Measurements from ENCODE around the gene SIGLEC7. TPM values are rescaled to one million over a fixed set of nuclear protein-coding genes. Genes with fewer than 3 reads are reported as not detected.

The SIGLEC7 gene
- total RNA-seq, 2 donors from 2014 or later: not detected

DNA sequence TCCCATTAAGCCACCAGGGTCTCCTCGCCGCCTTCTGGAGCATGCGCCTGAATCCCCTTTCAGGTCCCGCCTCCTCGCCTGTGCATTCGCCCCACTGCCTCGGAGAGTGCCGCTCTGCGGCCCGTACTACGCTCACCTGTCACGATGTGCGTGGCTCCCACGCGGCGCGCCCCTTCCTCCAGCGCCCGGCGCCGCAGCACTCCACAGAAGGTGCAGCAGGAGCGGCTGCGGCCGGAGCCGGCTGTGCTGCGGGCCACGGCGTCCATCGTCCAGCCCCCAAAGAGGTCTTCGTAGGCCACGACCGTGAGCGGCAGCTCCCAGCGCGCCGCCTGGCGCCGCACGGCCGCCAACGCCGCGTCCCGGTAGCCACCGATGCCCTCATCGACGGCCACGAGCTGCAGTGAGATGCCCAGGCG, 38.2 kb upstream of the SIGLEC7 start:
- ATAC-seq: no peak
- Histone ChIP-seq H3K27ac (no peak overlapping the region), H3K9me3 (no peaks in the 10 kb centered on the region), H3K27me3 (no peaks in the 10 kb centered on the region), H3K4me3 (no peak overlapping the region), H3K36me3 (replicated peaks in 1 of 2; ENCODE audit: insufficient read depth in 1 of 2, low read depth in 2 of 2) (peaks cover 0 to 2% of the 10 kb centered on the region in 2 donors), H3K4me1 (peaks cover 38% of the 10 kb centered on the region)
- intact Hi-C loops (cut with DNase I): loop anchor here (10.0 kb wide), 1 partner anchor 299 kb away; no protein-coding TSS in a partner anchor
- 92 to 93% methylated on average over 8 to 42 of the region's 49 CpGs for WGBS, 2 donors
- TF ChIP-seq POLR2A (IDR thresholded peaks at IDR 0.05): no peak
- TF ChIP-seq, protein P1, sequence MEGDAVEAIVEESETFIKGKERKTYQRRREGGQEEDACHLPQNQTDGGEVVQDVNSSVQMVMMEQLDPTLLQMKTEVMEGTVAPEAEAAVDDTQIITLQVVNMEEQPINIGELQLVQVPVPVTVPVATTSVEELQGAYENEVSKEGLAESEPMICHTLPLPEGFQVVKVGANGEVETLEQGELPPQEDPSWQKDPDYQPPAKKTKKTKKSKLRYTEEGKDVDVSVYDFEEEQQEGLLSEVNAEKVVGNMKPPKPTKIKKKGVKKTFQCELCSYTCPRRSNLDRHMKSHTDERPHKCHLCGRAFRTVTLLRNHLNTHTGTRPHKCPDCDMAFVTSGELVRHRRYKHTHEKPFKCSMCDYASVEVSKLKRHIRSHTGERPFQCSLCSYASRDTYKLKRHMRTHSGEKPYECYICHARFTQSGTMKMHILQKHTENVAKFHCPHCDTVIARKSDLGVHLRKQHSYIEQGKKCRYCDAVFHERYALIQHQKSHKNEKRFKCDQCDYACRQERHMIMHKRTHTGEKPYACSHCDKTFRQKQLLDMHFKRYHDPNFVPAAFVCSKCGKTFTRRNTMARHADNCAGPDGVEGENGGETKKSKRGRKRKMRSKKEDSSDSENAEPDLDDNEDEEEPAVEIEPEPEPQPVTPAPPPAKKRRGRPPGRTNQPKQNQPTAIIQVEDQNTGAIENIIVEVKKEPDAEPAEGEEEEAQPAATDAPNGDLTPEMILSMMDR (IDR thresholded peaks at IDR 0.05): no peak
- no peak for DNase-seq

DNA sequence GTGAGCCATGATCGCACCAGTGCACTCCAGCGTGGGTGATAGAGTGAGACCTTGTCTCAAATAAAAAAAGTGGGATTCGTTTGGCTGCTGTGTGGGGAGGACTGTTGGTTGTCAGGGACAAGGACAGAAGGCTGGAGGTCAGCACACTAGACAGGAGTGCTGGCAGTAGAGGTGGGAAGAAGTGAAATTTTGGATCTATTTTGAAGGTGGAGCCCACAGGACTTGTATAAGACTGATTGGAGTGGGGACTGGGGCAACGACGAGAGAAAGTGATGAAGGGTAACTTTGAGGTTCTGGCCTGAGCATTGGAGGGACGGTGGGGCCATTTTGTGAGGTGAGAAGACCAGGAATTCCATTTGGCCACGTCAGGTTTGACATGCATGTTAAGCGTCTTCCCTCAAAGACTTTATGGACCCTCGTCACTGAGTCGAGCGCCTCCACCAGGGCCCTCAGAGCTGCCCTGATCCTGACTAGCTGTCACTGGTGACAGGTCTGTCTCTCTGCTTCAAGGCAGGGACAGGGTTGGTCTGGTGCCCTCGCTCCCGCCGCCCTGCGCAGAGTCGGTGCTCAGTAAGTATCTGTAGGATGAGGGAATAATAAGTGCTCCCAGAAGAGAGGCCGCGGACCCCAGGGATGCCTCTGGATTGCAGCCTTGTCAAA, 34.6 kb upstream of the SIGLEC7 start:
- H3K9me3 ChIP-seq: no peaks in the 10 kb centered on the region
- DNase-seq (no peak), ATAC-seq (peak; percentile 1)
- H3K4me3 ChIP-seq: peak overlapping the region; percentile 56 to 89
- 9% methylated on average over 13 to 18 of the region's 18 CpGs for WGBS, 2 donors
- peaks cover 20% of the 10 kb centered on the region for H3K4me1 ChIP-seq
- intact Hi-C loops (cut with DNase I): loop anchor here (10.0 kb wide), 1 partner anchor 303 kb away; no protein-coding TSS in a partner anchor
- H3K27me3 ChIP-seq: no peaks in the 10 kb centered on the region
- peak overlapping the region in 3 of 4 donors; percentile 32 to 62 (median 61) for H3K27ac ChIP-seq
- H3K36me3 ChIP-seq (replicated peaks in 1 of 2; ENCODE audit: insufficient read depth in 1 of 2, low read depth in 2 of 2): peaks cover 0 to 2% of the 10 kb centered on the region in 2 donors
- TF ChIP-seq, protein P1 (IDR thresholded peaks at IDR 0.05): no peak
- TF ChIP-seq POLR2A (IDR thresholded peaks at IDR 0.05): no peak

- H3K4me1 ChIP-seq: peaks cover 20% of the 10 kb centered on the region
- H3K27me3 ChIP-seq: no peaks in the 10 kb centered on the region
- ATAC-seq (peak; percentile 99), DNase-seq (peak; percentile 98 to 99 (median 99))
- WGBS, 2 donors: 0% methylated on average over 17 to 43 of the region's 43 CpGs
- peaks cover 0 to 2% of the 10 kb centered on the region in 2 donors for H3K36me3 ChIP-seq (replicated peaks in 1 of 2; ENCODE audit: insufficient read depth in 1 of 2, low read depth in 2 of 2)
- peak within 1 kb of the TSS in 3 of 4 donors; percentile 32 to 62 (median 61) for H3K27ac ChIP-seq
- intact Hi-C loops (cut with DNase I): loop anchor here (10.0 kb wide), 1 partner anchor 303 kb away; no protein-coding TSS in a partner anchor
- TF ChIP-seq, protein P1 (IDR thresholded peaks at IDR 0.05): peak in 3 of 7 experiments; percentile 23 to 67 (median 24)
- peak in 2 of 3 donors; percentile 63 to 66 for TF ChIP-seq POLR2A (IDR thresholded peaks at IDR 0.05)
- peak within 1 kb of the TSS; percentile 56 to 89 for H3K4me3 ChIP-seq
- H3K9me3 ChIP-seq: no peaks in the 10 kb centered on the region
Measured at GRCh38 chr19:51108066-51108804, 33.9 kb upstream of the SIGLEC7 start, which contains the start of gene CTU1. Gene CTU1 (minus strand): TSS chr19:51108409. CDS start chr19:51104569, 3,840 bp downstream.

GRCh38 chr19:51108805-51109146, 33.3 kb upstream of the SIGLEC7 start:
- no peak for TF ChIP-seq POLR2A (IDR thresholded peaks at IDR 0.05)
- TF ChIP-seq, protein P1 (IDR thresholded peaks at IDR 0.05): peak in 1 of 7 experiments; percentile 47
- intact Hi-C loops (cut with DNase I): loop anchor here (10.0 kb wide), 1 partner anchor 304 kb away; no protein-coding TSS in a partner anchor
- WGBS, 2 donors: 1% methylated on average over 13 to 15 of the region's 15 CpGs
- Histone ChIP-seq H3K36me3 (replicated peaks in 1 of 2; ENCODE audit: insufficient read depth in 1 of 2, low read depth in 2 of 2) (no peaks in the 10 kb centered on the region), H3K27ac (peak overlapping the region in 2 of 4 donors; percentile 61 to 62), H3K27me3 (no peaks in the 10 kb centered on the region), H3K9me3 (no peaks in the 10 kb centered on the region), H3K4me3 (peak overlapping the region in 1 of 2 donors; percentile 89), H3K4me1 (peaks cover 20% of the 10 kb centered on the region)
- ATAC-seq (peak; percentile 33), DNase-seq (no peak)
